Smooth muscle cell (in vitro differentiated cells): Measurements from ENCODE around the gene FOXC1. TPM values are rescaled to one million over a fixed set of nuclear protein-coding genes. Genes with fewer than 3 reads are reported as not detected.

Experiments
- DNase-seq: peaks from one replicate; lab custom pipeline; 2025; ENCODE audit not compliant: unreplicated experiment; lab: John Stamatoyannopoulos, UW
- H2AFZ ChIP-seq: fragments of 200-600 bp; sonication (generic); 2 replicates; pipeline ENCODE4 v1.6.0; 2016; ENCODE audit warnings: antibody characterized with exemption, low read depth, mild to moderate bottlenecking
- H3F3A ChIP-seq: fragments of 200-600 bp; sonication (generic); 2 replicates; pipeline ENCODE4 v1.6.0; 2017; ENCODE audit warnings: antibody characterized with exemption, low read depth
- H3K27ac ChIP-seq: fragments of 200-600 bp; sonication (generic); 2 replicates; pipeline ENCODE4 v1.5.1; 2016; ENCODE audit warnings: low read depth, mild to moderate bottlenecking
- H3K27me3 ChIP-seq: fragments of 200-600 bp; sonication (generic); 2 replicates; pipeline ENCODE4 v1.6.1; 2016; ENCODE audit warnings: low read depth, mild to moderate bottlenecking
- H3K36me3 ChIP-seq: fragments of 200-600 bp; sonication (generic); 2 replicates; pipeline ENCODE4 v1.5.1; 2016; ENCODE audit warnings: low read depth
- H3K4me1 ChIP-seq: fragments of 200-600 bp; sonication (generic); 2 replicates; pipeline ENCODE4 v1.5.1; 2016; ENCODE audit warnings: low read depth
- H3K4me2 ChIP-seq: fragments of 200-600 bp; sonication (generic); 2 replicates; pipeline ENCODE4 v1.6.0; 2016; ENCODE audit warnings: mild to moderate bottlenecking
- H3K4me3 ChIP-seq: fragments of 200-600 bp; sonication (generic); 2 replicates; pipeline ENCODE4 v1.5.1; 2016; ENCODE audit warnings: mild to moderate bottlenecking
- H3K79me2 ChIP-seq: fragments of 200-600 bp; sonication (generic); 2 replicates; pipeline ENCODE4 v1.6.0; 2016; ENCODE audit warnings: low read depth, mild to moderate bottlenecking
- H3K9ac ChIP-seq: fragments of 200-600 bp; sonication (generic); 2 replicates; pipeline ENCODE4 v1.6.0; 2016; ENCODE audit warnings: low read depth
- H3K9me3 ChIP-seq: fragments of 200-600 bp; sonication (generic); replicated peaks from 2 replicates; pipeline ENCODE4 v1.5.1; 2016; ENCODE audit warnings: low read depth
- H4K20me1 ChIP-seq: fragments of 200-600 bp; sonication (generic); 2 replicates; pipeline ENCODE4 v1.6.0; 2016; ENCODE audit warnings: low read depth
- CTCF ChIP-seq: fragments of 200-600 bp; sonication (generic); IDR thresholded peaks from 2 replicates; pipeline ENCODE4 v1.5.1; 2017; ENCODE audit warnings: borderline replicate concordance, mild to moderate bottlenecking, antibody characterized with exemption; ENCODE audit not compliant: insufficient read depth, poor library complexity, severe bottlenecking
- WGBS: methylation state at CpG from one replicate; pipeline ENCODE4 v1.1.7; 2016; ENCODE audit warnings: low lambda C conversion rate; 5-methylcytosine and 5-hydroxymethylcytosine counted together
- polyA plus RNA-seq: library from polyadenylated mRNA; unstranded; fragments of >200 nt; fragmentation: Nextera tagmentation; extraction: Ambion mirVana; gene quantifications from 2 replicates; pipeline ENCODE4 v1.2.1, GENCODE V29; 2016
- total RNA-seq: library from RNA; depleted of rRNA; stranded (reverse); fragments of >200 nt; gene quantifications from 2 replicates; pipeline ENCODE4 v1.2.3, GENCODE V29; 2014

The FOXC1 gene
- total and polyA plus RNA-seq, 2 experiments from 2014 or later, result 0.10 to 1.4 TPM

DNA sequence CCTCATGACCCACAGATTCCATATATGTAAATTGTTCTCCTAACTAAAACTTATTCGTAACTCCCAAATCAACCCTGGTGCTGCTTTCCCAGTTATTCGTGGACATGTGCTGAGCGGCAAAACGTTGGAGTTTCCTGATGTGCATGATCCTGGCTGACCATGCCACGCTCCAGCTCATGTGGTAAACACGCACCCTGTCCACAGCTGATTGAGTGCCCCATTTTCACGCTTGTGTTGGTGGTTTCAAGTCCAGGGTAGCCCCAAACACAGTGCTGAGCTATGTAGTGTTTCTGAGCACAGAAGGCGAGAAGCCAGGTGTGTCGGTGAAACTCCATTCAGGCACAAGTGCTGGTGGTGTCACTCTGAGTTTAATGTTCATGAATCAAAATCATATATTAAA, 19.1 kb upstream of the FOXC1 start:
- DNase-seq, result no peak
- no peak for TF ChIP-seq CTCF
- no peaks in the 10 kb centered on the region for H3K36me3 ChIP-seq
- 93% methylated on average over 9 of the region's 9 CpGs for WGBS
- H3F3A ChIP-seq, result no peaks in the 10 kb centered on the region
- no peak overlapping the region for H3K4me3 ChIP-seq
- H3K4me1 ChIP-seq, result no peaks in the 10 kb centered on the region
- H3K79me2 ChIP-seq, result no peaks in the 10 kb centered on the region
- H3K27ac ChIP-seq, result no peak overlapping the region
- no peak overlapping the region for H3K9ac ChIP-seq
- no peaks in the 10 kb centered on the region for H4K20me1 ChIP-seq
- no peak overlapping the region for H3K4me2 ChIP-seq
- H3K27me3 ChIP-seq, result peaks cover 30% of the 10 kb centered on the region
- no peak overlapping the region for H2AFZ ChIP-seq
- no peaks in the 10 kb centered on the region for H3K9me3 ChIP-seq

- H2AFZ ChIP-seq, result no peak overlapping the region
- peaks cover 31% of the 10 kb centered on the region for H3K27me3 ChIP-seq
- H3K36me3 ChIP-seq, result no peaks in the 10 kb centered on the region
- H3K27ac ChIP-seq, result no peak overlapping the region
- no peak overlapping the region for H3K9ac ChIP-seq
- no peaks in the 10 kb centered on the region for H3K4me1 ChIP-seq
- no peaks in the 10 kb centered on the region for H3F3A ChIP-seq
- H4K20me1 ChIP-seq, result no peaks in the 10 kb centered on the region
- H3K4me3 ChIP-seq, result no peak overlapping the region
- no peaks in the 10 kb centered on the region for H3K9me3 ChIP-seq
- WGBS, result 96% methylated on average over 5 of the region's 5 CpGs
- no peaks in the 10 kb centered on the region for H3K79me2 ChIP-seq
- no peak overlapping the region for H3K4me2 ChIP-seq
- DNase-seq, result no peak
- no peak for TF ChIP-seq CTCF
Measured at GRCh38 chr6:1591243-1591642, 18.5 kb upstream of the FOXC1 start.

DNA sequence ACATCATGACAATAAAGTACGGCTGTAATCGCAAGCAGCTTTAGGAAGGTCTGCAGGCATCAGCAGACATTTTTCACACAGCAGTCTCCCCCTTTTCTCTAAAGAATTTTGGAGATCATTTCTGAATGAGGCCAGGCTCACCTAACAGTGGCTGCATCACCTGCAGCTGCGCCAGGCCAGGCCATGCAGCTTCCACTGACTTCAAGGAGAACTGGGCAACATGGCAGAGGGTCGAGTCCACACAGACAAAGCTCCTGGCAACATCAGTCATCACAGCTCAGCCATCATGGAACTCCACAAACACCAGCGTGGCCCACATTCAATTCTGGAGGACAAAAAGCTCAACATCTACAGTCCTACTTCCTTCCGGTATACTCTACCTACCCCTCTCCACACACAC, 17.8 kb upstream of the FOXC1 start:
- Histone ChIP-seq H2AFZ (no peak overlapping the region), H3K36me3 (no peaks in the 10 kb centered on the region), H3K4me2 (no peak overlapping the region), H3K79me2 (no peaks in the 10 kb centered on the region), H4K20me1 (no peaks in the 10 kb centered on the region), H3F3A (no peaks in the 10 kb centered on the region), H3K27me3 (peaks cover 31% of the 10 kb centered on the region), H3K9me3 (no peaks in the 10 kb centered on the region), H3K4me3 (no peak overlapping the region), H3K27ac (no peak overlapping the region), H3K9ac (no peak overlapping the region), H3K4me1 (peaks cover 6% of the 10 kb centered on the region)
- DNase-seq, result no peak
- no peak for TF ChIP-seq CTCF
- WGBS, result 84% methylated on average over 6 of the region's 6 CpGs

DNA sequence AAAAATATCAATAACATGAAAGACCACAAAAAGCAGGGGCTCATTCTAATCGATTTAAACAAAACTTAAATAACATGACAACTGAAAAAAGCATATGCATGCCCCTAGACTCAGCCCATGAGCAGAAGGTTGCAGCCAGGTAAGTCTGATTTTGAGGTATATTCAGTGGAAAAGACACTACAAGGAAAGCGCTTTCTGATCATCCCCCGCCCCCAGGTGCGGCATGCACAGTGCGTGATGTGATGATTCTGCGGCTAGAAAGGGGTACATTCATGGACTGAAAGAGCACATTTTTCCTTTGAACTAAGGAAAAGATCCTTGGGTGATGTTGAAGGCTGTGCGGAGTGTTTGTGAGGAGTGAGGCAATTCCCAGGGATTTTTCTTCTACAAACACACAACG, 16.9 kb upstream of the FOXC1 start:
- WGBS, result 90% methylated on average over 8 of the region's 8 CpGs
- Histone ChIP-seq H4K20me1 (no peaks in the 10 kb centered on the region), H3K4me2 (no peak overlapping the region), H3F3A (no peaks in the 10 kb centered on the region), H3K36me3 (no peaks in the 10 kb centered on the region), H3K9me3 (no peaks in the 10 kb centered on the region), H3K4me3 (no peak overlapping the region), H3K79me2 (no peaks in the 10 kb centered on the region), H3K27ac (no peak overlapping the region), H2AFZ (no peak overlapping the region), H3K4me1 (peaks cover 11% of the 10 kb centered on the region), H3K27me3 (peaks cover 31% of the 10 kb centered on the region), H3K9ac (no peak overlapping the region)
- no peak for DNase-seq
- TF ChIP-seq CTCF, result no peak
